Ramos (cell line): ENCODE data around the gene VPS4B.

Source experiments
- in situ Hi-C: fragments of 300-500 bp; cut with MboI; formaldehyde crosslinking; loops from one replicate; pipeline ENCODE4 v1.14.3; 2022; ENCODE audit warnings: low sequenced_read_pairs; ENCODE audit not compliant: unreplicated experiment

Gene VPS4B

GRCh38 chr18:63433334-63433866 is 11.1 kb upstream of the VPS4B start:
- in situ Hi-C loops, result loop anchor here (10.0 to 25.0 kb wide), 2 partner anchors 296 to 419 kb away; no protein-coding TSS in a partner anchor

- in situ Hi-C loops, result loop anchor here (10.0 to 25.0 kb wide), 2 partner anchors 294 to 416 kb away; no protein-coding TSS in a partner anchor
These were observed 8.9 kb upstream of the VPS4B start for GRCh38 chr18:63431180-63431579.

GRCh38 chr18:63430526-63430925 is 8.2 kb upstream of the VPS4B start:
- in situ Hi-C loops, result loop anchor here (10.0 to 25.0 kb wide), 2 partner anchors 293 to 416 kb away; no protein-coding TSS in a partner anchor

- in situ Hi-C loops, result loop anchor here (25.0 kb wide), 1 partner anchor 290 kb away; no protein-coding TSS in a partner anchor
These were observed 5.3 kb upstream of the VPS4B start for GRCh38 chr18:63427558-63427957.

GRCh38 chr18:63422864-63423304 is 608 bp upstream of the VPS4B start:
- in situ Hi-C loops, result no loop called here

GRCh38 chr18:63421514-63421913 is 762 bp downstream of the VPS4B start:
- in situ Hi-C loops, result no loop called here

- in situ Hi-C loops, result no loop called here
These were observed 9.3 kb downstream of the VPS4B start for GRCh38 chr18:63412953-63413352.

GRCh38 chr18:63410792-63411191 is 11.5 kb downstream of the VPS4B start:
- in situ Hi-C loops, result no loop called here

GRCh38 chr18:63409301-63409700 is 13.0 kb downstream of the VPS4B start:
- in situ Hi-C loops, result no loop called here

- in situ Hi-C loops, result no loop called here
These were observed 14.5 kb downstream of the VPS4B start for GRCh38 chr18:63407734-63408133.

GRCh38 chr18:63405986-63406385 is 16.3 kb downstream of the VPS4B start:
- in situ Hi-C loops, result no loop called here

GRCh38 chr18:63402246-63403162 is 19.8 kb downstream of the VPS4B start:
- in situ Hi-C loops, result no loop called here

GRCh38 chr18:63399300-63399699 is 23.0 kb downstream of the VPS4B start:
- in situ Hi-C loops, result no loop called here

GRCh38 chr18:63397349-63397748 is 24.9 kb downstream of the VPS4B start:
- in situ Hi-C loops, result no loop called here

- in situ Hi-C loops, result no loop called here
These were observed 26.8 kb downstream of the VPS4B start for GRCh38 chr18:63395503-63395902.

GRCh38 chr18:63394954-63395353 is 27.3 kb downstream of the VPS4B start:
- in situ Hi-C loops, result no loop called here

GRCh38 chr18:63387861-63388260 is 34.4 kb downstream of the VPS4B start:
- in situ Hi-C loops, result no loop called here

GRCh38 chr18:63382843-63383242 is 39.4 kb downstream of the VPS4B start:
- in situ Hi-C loops, result no loop called here

GRCh38 chr18:63379639-63379962 is 42.7 kb downstream of the VPS4B start:
- in situ Hi-C loops, result no loop called here

- in situ Hi-C loops, result no loop called here
These were observed 43.2 kb downstream of the VPS4B start for GRCh38 chr18:63378919-63379638.
